CD4-positive, alpha-beta T cell treated with Interleukin-15 for 1 hour (primary cell): ENCODE measurements around the gene PIGU.
A peak's percentile ranks its signal among the peaks of the same experiment; 100 is the strongest.

Experiments used
- DNase-seq: peaks from one replicate; pipeline ENCODE4 v3.0.0-alpha.2; 2020

PIGU gene

GRCh38 chr20:34575271-34575670, 101.6 kb downstream of the PIGU start:
- no peak for DNase-seq

- no peak for DNase-seq
Observed at GRCh38 chr20:34574861-34575260, 102.0 kb downstream of the PIGU start.

- DNase-seq, result no peak
Observed at GRCh38 chr20:34574426-34574825, 102.5 kb downstream of the PIGU start.

- no peak for DNase-seq
Observed at GRCh38 chr20:34573541-34574300, 103.2 kb downstream of the PIGU start.

GRCh38 chr20:34571753-34572152, 105.1 kb downstream of the PIGU start:
- no peak for DNase-seq

GRCh38 chr20:34570859-34571306, 106.0 kb downstream of the PIGU start:
- no peak for DNase-seq

GRCh38 chr20:34569598-34569997, 107.3 kb downstream of the PIGU start:
- DNase-seq, result no peak

- no peak for DNase-seq
Observed at GRCh38 chr20:34567892-34568865, 108.7 kb downstream of the PIGU start.

GRCh38 chr20:34566978-34567891, 109.7 kb downstream of the PIGU start:
- DNase-seq, result no peak

- DNase-seq, result no peak
Observed at GRCh38 chr20:34564833-34565232, 112.1 kb downstream of the PIGU start.

- peak; percentile 30 for DNase-seq
Observed at GRCh38 chr20:34562641-34563040, 114.3 kb downstream of the PIGU start.

GRCh38 chr20:34561661-34562060, 115.2 kb downstream of the PIGU start:
- DNase-seq, result no peak

- no peak for DNase-seq
Observed at GRCh38 chr20:34560614-34561013, 116.3 kb downstream of the PIGU start.

- DNase-seq, result no peak
Observed at GRCh38 chr20:34560141-34560523, 116.8 kb downstream of the PIGU start.

- DNase-seq, result no peak
Observed at GRCh38 chr20:34559311-34560140, 117.4 kb downstream of the PIGU start.

GRCh38 chr20:34558320-34559218, 118.3 kb downstream of the PIGU start, which contains the start of gene MAP1LC3A:
Gene MAP1LC3A, plus strand, starts transcription at chr20:34558718. Its CDS starts 151 bp downstream, at chr20:34558869.
- peak; percentile 97 for DNase-seq

- no peak for DNase-seq
Observed at GRCh38 chr20:34557936-34558319, 119.0 kb downstream of the PIGU start.

- DNase-seq, result no peak
Observed at GRCh38 chr20:34553366-34553867, 123.5 kb downstream of the PIGU start.

GRCh38 chr20:34552569-34552968, 124.3 kb downstream of the PIGU start:
- DNase-seq, result no peak

GRCh38 chr20:34549929-34550305, 127.0 kb downstream of the PIGU start:
- DNase-seq, result no peak
